Type B pancreatic cell (in vitro differentiated cells): ENCODE data around the gene ASIC2. TPM values are rescaled to one million over a fixed set of nuclear protein-coding genes. Genes with fewer than 3 reads are reported as not detected.

Experiments
- DNase-seq: peaks from one replicate; pipeline ENCODE4 v3.0.0; 2021; ENCODE audit warnings: mixed read lengths; ENCODE audit not compliant: unreplicated experiment; ENCODE audit errors: extremely low spot score
- H3K27ac Mint-ChIP-seq: 2 replicates; pipeline ENCODE4 v1.8.0; 2021; ENCODE audit warnings: mild to moderate bottlenecking, mixed read lengths
- H3K27me3 Mint-ChIP-seq: 2 replicates; pipeline ENCODE4 v1.8.0; 2021; ENCODE audit warnings: mixed read lengths
- H3K36me3 Mint-ChIP-seq: 2 replicates; pipeline ENCODE4 v1.8.0; 2021; ENCODE audit warnings: mixed read lengths
- H3K4me1 Mint-ChIP-seq: one replicate; pipeline ENCODE4 v1.8.0; 2021; ENCODE audit warnings: mixed read lengths; ENCODE audit not compliant: unreplicated experiment
- H3K4me3 Mint-ChIP-seq: 2 replicates; pipeline ENCODE4 v1.8.0; 2021; ENCODE audit warnings: mild to moderate bottlenecking, mixed read lengths
- H3K9me3 Mint-ChIP-seq: 2 replicates; pipeline ENCODE4 v1.8.0; 2021; ENCODE audit warnings: mixed read lengths
- CTCF ChIP-seq: fragments of 200-600 bp; sonication (generic); conservative IDR thresholded peaks from 2 replicates; pipeline ENCODE4 v1.5.0; 2021; ENCODE audit warnings: antibody characterized with exemption, mild to moderate bottlenecking
- total RNA-seq: library from RNA; stranded (reverse); gene quantifications from 2 replicates; pipeline ENCODE4 v1.2.1, GENCODE V29; 2021; ENCODE audit warnings: low replicate concordance

Gene ASIC2
- total RNA-seq, 1 donor from 2014 or later = 3.4 TPM

- Mint-ChIP-seq H3K27ac (no peak overlapping the region), H3K4me1 (no peaks in the 10 kb centered on the region), H3K9me3 (no peaks in the 10 kb centered on the region), H3K36me3 (no peaks in the 10 kb centered on the region), H3K27me3 (peaks cover 23% of the 10 kb centered on the region), H3K4me3 (no peak overlapping the region)
- DNase-seq = no peak
- no peak for TF ChIP-seq CTCF
Observed at GRCh38 chr17:33204156-33204555, 88.9 kb downstream of the ASIC2 start.

- no peaks in the 10 kb centered on the region for H3K4me1 Mint-ChIP-seq
- no peak for TF ChIP-seq CTCF
- H3K9me3 Mint-ChIP-seq = no peaks in the 10 kb centered on the region
- H3K4me3 Mint-ChIP-seq = no peak overlapping the region
- no peak for DNase-seq
- H3K27me3 Mint-ChIP-seq = peaks cover 27% of the 10 kb centered on the region
- H3K36me3 Mint-ChIP-seq = no peaks in the 10 kb centered on the region
- H3K27ac Mint-ChIP-seq = no peak overlapping the region
Observed at GRCh38 chr17:33202796-33203495, 90.1 kb downstream of the ASIC2 start.

DNA sequence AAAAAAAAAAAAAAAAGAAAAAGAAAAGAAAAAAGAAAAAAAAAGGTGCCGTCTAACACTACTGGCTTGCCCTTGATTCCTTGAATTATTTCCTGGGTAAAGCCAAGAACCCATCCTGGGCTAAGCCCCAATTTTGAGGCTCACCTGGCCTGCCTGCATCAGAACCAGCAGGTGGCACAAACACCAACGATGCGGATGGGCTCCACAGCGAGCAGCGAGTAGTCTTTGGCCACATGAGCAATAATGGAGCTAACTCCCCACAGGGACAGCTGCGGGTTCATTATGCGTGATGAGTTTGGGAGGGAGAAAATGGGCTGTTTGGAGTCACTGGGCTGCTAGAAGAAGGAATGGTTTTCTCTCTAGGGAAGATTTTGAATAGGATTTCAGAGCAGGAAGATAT, 91.1 kb downstream of the ASIC2 start:
- DNase-seq = no peak
- Mint-ChIP-seq H3K36me3 (no peaks in the 10 kb centered on the region), H3K9me3 (no peaks in the 10 kb centered on the region), H3K27ac (no peak overlapping the region), H3K4me3 (no peak overlapping the region), H3K27me3 (peaks cover 25% of the 10 kb centered on the region), H3K4me1 (no peaks in the 10 kb centered on the region)
- TF ChIP-seq CTCF = no peak

DNA sequence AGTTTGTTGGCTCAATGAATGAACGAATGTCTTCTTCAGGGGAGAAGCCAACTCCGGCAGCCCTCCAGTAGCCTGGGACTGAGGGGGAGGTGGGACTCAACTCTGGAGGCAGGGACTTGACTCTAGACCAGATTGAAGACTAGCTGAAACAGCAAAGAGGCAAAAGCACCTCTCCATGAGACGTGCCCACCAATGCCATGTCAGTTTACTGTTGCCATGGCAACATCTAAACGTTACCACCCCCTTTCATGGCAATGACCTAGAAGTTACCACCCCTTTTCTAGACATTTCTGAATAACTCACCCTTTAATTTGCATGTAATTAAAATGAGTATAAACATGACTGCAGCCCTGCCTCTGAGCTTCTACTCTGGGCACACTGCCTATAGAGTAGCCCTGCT, 91.8 kb downstream of the ASIC2 start:
- Mint-ChIP-seq H3K27ac (no peak overlapping the region), H3K27me3 (peaks cover 25% of the 10 kb centered on the region), H3K9me3 (no peaks in the 10 kb centered on the region), H3K4me3 (no peak overlapping the region), H3K36me3 (no peaks in the 10 kb centered on the region), H3K4me1 (no peaks in the 10 kb centered on the region)
- no peak for DNase-seq
- TF ChIP-seq CTCF = no peak

GRCh38 chr17:33200587-33200986, 92.5 kb downstream of the ASIC2 start:
- no peaks in the 10 kb centered on the region for H3K36me3 Mint-ChIP-seq
- H3K27me3 Mint-ChIP-seq = peaks cover 29% of the 10 kb centered on the region
- H3K4me3 Mint-ChIP-seq = no peak overlapping the region
- H3K9me3 Mint-ChIP-seq = no peaks in the 10 kb centered on the region
- DNase-seq = no peak
- H3K27ac Mint-ChIP-seq = no peak overlapping the region
- H3K4me1 Mint-ChIP-seq = no peaks in the 10 kb centered on the region
- no peak for TF ChIP-seq CTCF
